NCI-H2227 (cell line): Measurements from ENCODE around the gene RBMS3.

Experiments
- DNase-seq: peaks from one replicate; lab custom pipeline; 2025; ENCODE audit not compliant: unreplicated experiment; lab: John Stamatoyannopoulos, UW

The RBMS3 gene

GRCh38 chr3:29608414-29609327 lies 327.8 kb downstream of the RBMS3 start:
- DNase-seq: no peak

- DNase-seq: no peak
Observed at GRCh38 chr3:29609328-29609811, 328.5 kb downstream of the RBMS3 start.

- DNase-seq: no peak
Observed at GRCh38 chr3:29610781-29611180, 329.9 kb downstream of the RBMS3 start.

GRCh38 chr3:29611252-29611651 lies 330.4 kb downstream of the RBMS3 start:
- no peak for DNase-seq

- no peak for DNase-seq
Observed at GRCh38 chr3:29612536-29612935, 331.7 kb downstream of the RBMS3 start.

- DNase-seq: no peak
Observed at GRCh38 chr3:29614954-29615353, 334.1 kb downstream of the RBMS3 start.

- no peak for DNase-seq
Observed at GRCh38 chr3:29618395-29619282, 337.8 kb downstream of the RBMS3 start.

- DNase-seq: no peak
Observed at GRCh38 chr3:29619676-29620075, 338.8 kb downstream of the RBMS3 start.

- no peak for DNase-seq
Observed at GRCh38 chr3:29627136-29628117, 346.6 kb downstream of the RBMS3 start.

GRCh38 chr3:29628795-29629194 lies 347.9 kb downstream of the RBMS3 start:
- DNase-seq: no peak

GRCh38 chr3:29635888-29636287 lies 355.0 kb downstream of the RBMS3 start:
- DNase-seq: no peak

GRCh38 chr3:29637068-29637467 lies 356.2 kb downstream of the RBMS3 start:
- no peak for DNase-seq

GRCh38 chr3:29639578-29640290 lies 358.9 kb downstream of the RBMS3 start:
- DNase-seq: no peak

- peak; percentile 2 for DNase-seq
Observed at GRCh38 chr3:29642393-29643033, 361.6 kb downstream of the RBMS3 start.

- DNase-seq: peak; percentile 0
Observed at GRCh38 chr3:29643034-29643425, 362.2 kb downstream of the RBMS3 start.

GRCh38 chr3:29644261-29644660 lies 363.4 kb downstream of the RBMS3 start:
- no peak for DNase-seq

- DNase-seq: no peak
Observed at GRCh38 chr3:29644956-29645636, 364.2 kb downstream of the RBMS3 start.

GRCh38 chr3:29646043-29646442 lies 365.2 kb downstream of the RBMS3 start:
- no peak for DNase-seq
